PC-9 (cell line): Measurements from ENCODE around the gene CST4.

ENCODE experiments used
- CTCF ChIP-seq: fragments of 200-600 bp; sonication (generic); conservative IDR thresholded peaks from 2 replicates; pipeline ENCODE4 v1.6.1; 2017; ENCODE audit warnings: mixed run types, antibody characterized with exemption, mild to moderate bottlenecking, moderate library complexity
- EZH2 ChIP-seq: fragments of 200-600 bp; sonication (generic); IDR thresholded peaks from 2 replicates; pipeline ENCODE4 v1.8.0; 2017; ENCODE audit warnings: antibody characterized with exemption, low read depth

- TF ChIP-seq CTCF (no peak), EZH2 (no peak)
Observed at GRCh38 chr20:23662276-23662870, 26.5 kb downstream of the CST4 start.
